B cell (primary cell): Measurements from ENCODE around the gene ST6GALNAC3.

Experiments used
- EZH2 ChIP-seq: IDR thresholded peaks from 2 replicates; pipeline ENCODE4 v1.6.1; 2012; ENCODE audit warnings: borderline replicate concordance, low read depth, mild to moderate bottlenecking, moderate library complexity, low read length; ENCODE audit not compliant: insufficient read depth, poor library complexity, severe bottlenecking
- TF ChIP-seq, protein P1 (sequence below): fragments of 200-600 bp; IDR thresholded peaks from one replicate; pipeline ENCODE4 v1.8.0; 2022; ENCODE audit warnings: antibody characterized with exemption, mild to moderate bottlenecking

DNA sequence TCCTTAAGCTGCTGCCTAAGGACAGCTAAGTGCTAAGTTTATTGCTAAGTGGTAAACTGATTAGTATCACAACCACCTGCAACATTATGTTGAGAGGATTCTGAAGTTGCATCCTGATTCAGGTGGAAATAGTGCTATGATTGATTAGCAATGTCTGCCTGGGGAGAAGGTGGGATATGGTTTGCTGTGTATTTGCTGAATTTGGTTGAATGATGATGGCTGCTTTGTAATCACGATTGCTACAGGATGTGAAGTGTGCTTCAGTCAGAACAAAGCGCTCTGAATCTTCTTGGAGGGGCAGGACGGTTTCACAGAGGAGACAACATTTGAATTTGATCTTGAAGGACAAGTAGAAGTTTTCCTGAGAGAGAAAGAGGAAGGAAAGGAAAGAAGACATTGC is 226.0 kb downstream of the ST6GALNAC3 start:
- TF ChIP-seq, protein P1, sequence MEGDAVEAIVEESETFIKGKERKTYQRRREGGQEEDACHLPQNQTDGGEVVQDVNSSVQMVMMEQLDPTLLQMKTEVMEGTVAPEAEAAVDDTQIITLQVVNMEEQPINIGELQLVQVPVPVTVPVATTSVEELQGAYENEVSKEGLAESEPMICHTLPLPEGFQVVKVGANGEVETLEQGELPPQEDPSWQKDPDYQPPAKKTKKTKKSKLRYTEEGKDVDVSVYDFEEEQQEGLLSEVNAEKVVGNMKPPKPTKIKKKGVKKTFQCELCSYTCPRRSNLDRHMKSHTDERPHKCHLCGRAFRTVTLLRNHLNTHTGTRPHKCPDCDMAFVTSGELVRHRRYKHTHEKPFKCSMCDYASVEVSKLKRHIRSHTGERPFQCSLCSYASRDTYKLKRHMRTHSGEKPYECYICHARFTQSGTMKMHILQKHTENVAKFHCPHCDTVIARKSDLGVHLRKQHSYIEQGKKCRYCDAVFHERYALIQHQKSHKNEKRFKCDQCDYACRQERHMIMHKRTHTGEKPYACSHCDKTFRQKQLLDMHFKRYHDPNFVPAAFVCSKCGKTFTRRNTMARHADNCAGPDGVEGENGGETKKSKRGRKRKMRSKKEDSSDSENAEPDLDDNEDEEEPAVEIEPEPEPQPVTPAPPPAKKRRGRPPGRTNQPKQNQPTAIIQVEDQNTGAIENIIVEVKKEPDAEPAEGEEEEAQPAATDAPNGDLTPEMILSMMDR = no peak
- no peak for TF ChIP-seq EZH2
